GM10248 (cell line): Measurements from ENCODE around the gene LRRC53.

Source experiments
- CTCF ChIA-PET: fragments of 300-600 bp; sonication (Branson Sonifier 250); formaldehyde crosslinking; extraction: SDS; loops from one replicate; lab custom pipeline; 2021; ENCODE audit warnings: antibody characterized with exemption; lab: Yijun Ruan, JAX
- POLR2A ChIA-PET: fragments of 350-650 bp; sonication (Branson Sonifier 250); formaldehyde crosslinking; extraction: SDS; loops from one replicate; lab custom pipeline; 2020; ENCODE audit warnings: antibody characterized with exemption; lab: Yijun Ruan, JAX
- DNase-seq: peaks from one replicate; pipeline ENCODE4 v3.0.0; 2012; ENCODE audit errors: extremely low spot score
- CTCF ChIP-seq: IDR thresholded peaks from 2 replicates; pipeline ENCODE4 v1.5.1; 2012; ENCODE audit warnings: mild to moderate bottlenecking, low read depth; ENCODE audit errors: extremely low read depth, missing control alignments, control extremely low read depth

LRRC53 gene

GRCh38 chr1:74426208-74426937, 86.0 kb downstream of the LRRC53 start:
- no peak for DNase-seq
- no peak for TF ChIP-seq CTCF
- POLR2A ChIA-PET = no interaction called here
- CTCF ChIA-PET = interaction anchor here (1.0 kb wide), 1 partner anchor 9 kb away, joined by 4 read pairs; no protein-coding TSS in a partner anchor

- CTCF ChIA-PET = interaction anchor here (1.0 kb wide), 1 partner anchor 10 kb away, joined by 4 read pairs; no protein-coding TSS in a partner anchor
- DNase-seq = no peak
- TF ChIP-seq CTCF = no peak
- POLR2A ChIA-PET = no interaction called here
These were observed 86.7 kb downstream of the LRRC53 start for GRCh38 chr1:74425676-74426075.

GRCh38 chr1:74423471-74423870, 88.9 kb downstream of the LRRC53 start:
- CTCF ChIA-PET = interaction anchor here (1.2 kb wide), 1 partner anchor 185 kb away, joined by 3 read pairs; no protein-coding TSS in a partner anchor
- no peak for TF ChIP-seq CTCF
- DNase-seq = no peak
- POLR2A ChIA-PET = no interaction called here

- no peak for DNase-seq
- POLR2A ChIA-PET = no interaction called here
- TF ChIP-seq CTCF = no peak
- CTCF ChIA-PET = interaction anchor here (1.2 kb wide), 1 partner anchor 186 kb away, joined by 3 read pairs; no protein-coding TSS in a partner anchor
These were observed 89.8 kb downstream of the LRRC53 start for GRCh38 chr1:74422421-74423292.

- TF ChIP-seq CTCF = no peak
- ChIA-PET CTCF (no interaction called here), POLR2A (no interaction called here)
- no peak for DNase-seq
These were observed 91.9 kb downstream of the LRRC53 start for GRCh38 chr1:74420467-74420866.
